SH-SY5Y (cell line): Measurements from ENCODE around the gene WDR5.

Experiments used
- GATA2 ChIP-seq: IDR thresholded peaks from 2 replicates; pipeline ENCODE4 v1.6.1; 2011; ENCODE audit warnings: mild to moderate bottlenecking, low read depth, low read length
- GATA3 ChIP-seq: IDR thresholded peaks from 2 replicates; pipeline ENCODE4 v1.6.1; 2011; ENCODE audit warnings: low read depth, mild to moderate bottlenecking, low read length, moderate library complexity

DNA sequence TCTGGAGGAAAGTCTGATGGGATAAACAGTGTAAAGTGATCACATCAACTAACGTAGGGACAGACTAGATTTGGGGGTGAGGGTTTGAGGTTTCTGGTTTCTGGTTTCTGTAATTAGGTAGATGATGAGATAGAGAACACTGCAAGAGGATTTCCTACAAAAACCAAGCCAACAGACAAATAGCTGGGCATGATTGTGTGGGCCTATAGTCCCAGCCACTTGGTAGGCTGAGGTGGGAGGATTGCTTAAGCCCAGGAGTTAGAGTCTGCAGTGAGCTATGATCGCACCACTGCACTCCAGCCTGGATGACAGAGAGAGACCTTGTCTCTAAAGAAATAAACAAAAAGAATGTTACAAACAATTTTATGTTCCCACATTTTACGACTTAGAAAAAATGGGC is 62.9 kb downstream of the WDR5 start:
- TF ChIP-seq GATA2 (no peak), GATA3 (no peak)
